HEK293T (cell line): Measurements from ENCODE around the gene AMOTL2.

Experiments used
- CTCF ChIA-PET: fragments of 350-600 bp; formaldehyde crosslinking; extraction: SDS; loops from one replicate; lab custom pipeline; 2021; ENCODE audit warnings: antibody characterized with exemption, inconsistent platforms; lab: Yijun Ruan, JAX
- POLR2A ChIA-PET: fragments of 350-600 bp; formaldehyde crosslinking; extraction: SDS; loops from one replicate; lab custom pipeline; 2020; ENCODE audit warnings: antibody characterized with exemption, inconsistent platforms; lab: Yijun Ruan, JAX
- DNase-seq: peaks from one replicate; pipeline ENCODE4 v3.0.0; 2012; ENCODE audit warnings: mixed read lengths; ENCODE audit errors: extremely low spot score
- ARNT ChIP-seq: fragments of 450-650 bp; IDR thresholded peaks from 2 replicates; pipeline ENCODE4 v1.6.1; 2017; ENCODE audit warnings: mild to moderate bottlenecking
- BHLHE40 ChIP-seq: fragments of 450-650 bp; IDR thresholded peaks from 2 replicates; pipeline ENCODE4 v1.6.1; 2016; ENCODE audit warnings: mild to moderate bottlenecking, moderate library complexity, borderline replicate concordance
- CTBP1 ChIP-seq: fragments of 450-650 bp; IDR thresholded peaks from 2 replicates; pipeline ENCODE4 v1.6.1; 2016; ENCODE audit warnings: borderline replicate concordance
- ELF4 ChIP-seq: fragments of 450-650 bp; IDR thresholded peaks from 2 replicates; pipeline ENCODE4 v1.6.1; 2017; ENCODE audit warnings: antibody characterized with exemption
- FOXA1 ChIP-seq: fragments of 450-650 bp; IDR thresholded peaks from 2 replicates; pipeline ENCODE4 v1.6.1; 2016; ENCODE audit warnings: mild to moderate bottlenecking
- FOXK2 ChIP-seq: fragments of 450-650 bp; IDR thresholded peaks from 2 replicates; pipeline ENCODE4 v1.6.1; 2016; ENCODE audit warnings: mild to moderate bottlenecking
- FOXM1 ChIP-seq: fragments of 450-650 bp; IDR thresholded peaks from 2 replicates; pipeline ENCODE4 v1.6.1; 2017; ENCODE audit warnings: mild to moderate bottlenecking, borderline replicate concordance
- HDGF ChIP-seq: fragments of 450-650 bp; IDR thresholded peaks from 2 replicates; pipeline ENCODE4 v1.6.1; 2017; ENCODE audit warnings: antibody characterized with exemption, borderline replicate concordance
- L3MBTL2 ChIP-seq: fragments of 450-650 bp; conservative IDR thresholded peaks from 2 replicates; pipeline ENCODE4 v1.6.1; 2016; ENCODE audit warnings: mild to moderate bottlenecking
- LEF1 ChIP-seq: fragments of 450-650 bp; IDR thresholded peaks from 2 replicates; pipeline ENCODE4 v1.6.1; 2017; ENCODE audit warnings: mild to moderate bottlenecking, borderline replicate concordance
- NFRKB ChIP-seq: fragments of 450-650 bp; IDR thresholded peaks from 2 replicates; pipeline ENCODE4 v1.6.1; 2016; ENCODE audit warnings: mild to moderate bottlenecking, moderate library complexity
- SP1 ChIP-seq: fragments of 450-650 bp; IDR thresholded peaks from 2 replicates; pipeline ENCODE4 v1.6.1; 2017
- SUZ12 ChIP-seq: fragments of 450-650 bp; IDR thresholded peaks from 2 replicates; pipeline ENCODE4 v1.6.1; 2016; ENCODE audit warnings: mild to moderate bottlenecking
- TARDBP ChIP-seq: fragments of 450-650 bp; IDR thresholded peaks from 2 replicates; pipeline ENCODE4 v1.6.1; 2016
- ZNF384 ChIP-seq: fragments of 450-650 bp; IDR thresholded peaks from 2 replicates; pipeline ENCODE4 v1.6.1; 2016
- TF ChIP-seq, protein P1 (sequence below): fragments of 450-650 bp; IDR thresholded peaks from 2 replicates; pipeline ENCODE4 v1.6.1; 2016

The AMOTL2 gene

DNA sequence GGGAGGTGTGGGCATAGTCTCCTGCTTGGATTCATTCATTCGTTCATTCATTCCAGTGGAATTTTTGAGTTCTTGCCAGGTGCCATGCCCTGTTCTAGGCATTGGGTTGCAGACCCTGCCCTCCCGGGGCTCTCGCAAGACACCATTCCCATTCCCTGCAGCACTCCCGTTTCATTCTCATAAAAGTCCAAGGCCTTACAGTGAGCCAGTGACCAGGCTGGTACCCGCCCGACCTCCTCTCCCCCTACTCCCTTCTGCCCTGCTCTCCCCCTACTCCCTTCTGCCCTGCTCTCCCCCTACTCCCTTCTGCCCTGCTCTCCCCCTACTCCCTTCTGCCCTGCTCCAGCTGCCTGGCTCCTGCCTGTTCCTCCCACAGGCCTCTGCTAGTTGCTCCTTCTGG, 41.9 kb downstream of the AMOTL2 start:
- TF ChIP-seq LEF1: no peak
- ChIA-PET POLR2A (no interaction called here), CTCF (interaction anchor here (1.0 to 1.3 kb wide), 2 partner anchors 8 to 23 kb away, joined by 3 to 4 read pairs; no protein-coding TSS in a partner anchor)
- no peak for DNase-seq

DNA sequence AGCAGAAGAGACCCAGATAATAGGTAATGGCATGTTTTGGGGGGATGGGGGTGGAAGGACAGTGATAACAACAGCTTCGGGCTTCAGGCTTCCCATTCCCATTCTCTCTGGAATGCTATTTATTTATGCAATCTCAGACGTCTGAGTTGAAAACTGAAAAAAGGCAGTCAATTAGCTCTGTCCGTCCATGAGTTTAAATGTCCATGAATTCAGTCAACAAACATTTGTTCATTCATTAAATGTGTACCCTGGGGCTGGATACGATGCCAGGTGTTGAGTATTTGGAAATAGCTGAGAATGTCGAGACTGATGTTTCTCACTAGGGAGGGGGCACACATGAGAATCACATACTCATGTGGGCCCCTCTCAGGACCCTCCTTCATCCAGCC, 42.4 kb downstream of the AMOTL2 start:
- no peak for DNase-seq
- ChIA-PET POLR2A (no interaction called here), CTCF (interaction anchor here (1.0 to 1.3 kb wide), 2 partner anchors 9 to 23 kb away, joined by 3 to 4 read pairs; no protein-coding TSS in a partner anchor)
- no peak for TF ChIP-seq TARDBP
- TF ChIP-seq ELF4: no peak
- TF ChIP-seq, protein P1, sequence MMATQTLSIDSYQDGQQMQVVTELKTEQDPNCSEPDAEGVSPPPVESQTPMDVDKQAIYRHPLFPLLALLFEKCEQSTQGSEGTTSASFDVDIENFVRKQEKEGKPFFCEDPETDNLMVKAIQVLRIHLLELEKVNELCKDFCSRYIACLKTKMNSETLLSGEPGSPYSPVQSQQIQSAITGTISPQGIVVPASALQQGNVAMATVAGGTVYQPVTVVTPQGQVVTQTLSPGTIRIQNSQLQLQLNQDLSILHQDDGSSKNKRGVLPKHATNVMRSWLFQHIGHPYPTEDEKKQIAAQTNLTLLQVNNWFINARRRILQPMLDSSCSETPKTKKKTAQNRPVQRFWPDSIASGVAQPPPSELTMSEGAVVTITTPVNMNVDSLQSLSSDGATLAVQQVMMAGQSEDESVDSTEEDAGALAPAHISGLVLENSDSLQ: no peak
- no peak for TF ChIP-seq NFRKB
- TF ChIP-seq FOXA1: no peak
- no peak for TF ChIP-seq FOXK2
- no peak for TF ChIP-seq LEF1
- TF ChIP-seq SP1: no peak
- no peak for TF ChIP-seq ARNT
- TF ChIP-seq SUZ12: no peak
- no peak for TF ChIP-seq CTBP1
- no peak for TF ChIP-seq FOXM1
- TF ChIP-seq BHLHE40: no peak

DNA sequence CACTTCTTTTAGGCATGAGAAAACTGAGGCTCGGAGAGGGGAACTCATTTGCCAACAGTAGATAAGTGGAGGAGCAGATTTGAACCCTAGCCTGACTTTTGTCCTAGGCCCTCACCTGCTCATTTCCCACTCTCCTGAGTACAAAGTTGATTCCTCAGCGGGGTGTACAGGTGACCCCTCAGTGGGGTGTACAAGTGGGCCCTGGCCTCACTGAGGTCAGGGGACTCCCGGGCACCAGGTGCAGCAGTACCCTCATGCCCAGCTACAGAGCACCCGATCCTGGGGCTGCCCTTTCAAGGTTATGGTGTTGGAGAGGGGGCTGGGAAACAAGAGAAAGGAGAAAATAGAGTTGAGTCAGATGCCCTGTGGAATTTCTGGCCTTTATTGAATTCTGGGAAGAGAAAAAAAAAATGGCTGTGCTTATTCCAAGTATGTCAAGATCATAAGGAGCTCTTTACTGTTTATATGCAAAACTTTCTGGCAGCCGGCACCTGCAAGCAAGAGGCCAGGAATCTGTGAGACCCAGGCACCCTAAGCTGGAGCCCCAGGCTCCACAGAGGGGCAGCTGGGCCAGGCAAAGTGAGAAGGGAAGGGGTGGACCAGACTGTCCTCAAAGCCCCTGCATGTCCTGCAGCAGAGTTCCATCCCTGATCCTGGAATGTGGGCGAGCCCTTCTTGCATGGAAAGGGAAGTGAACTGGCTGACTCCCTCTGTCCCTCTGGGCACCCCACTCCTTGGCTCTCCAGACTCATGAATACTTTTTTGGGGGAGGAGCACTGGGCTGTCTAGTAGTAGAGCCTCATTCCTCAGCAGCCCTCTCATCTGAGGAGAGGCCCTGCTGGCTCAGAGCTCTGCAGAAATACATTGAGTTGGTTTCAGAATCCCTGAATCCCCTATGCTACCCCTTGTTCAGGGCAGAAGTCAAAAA, 43.1 kb downstream of the AMOTL2 start:
- ChIA-PET CTCF (interaction anchor here (1.0 to 1.3 kb wide), 2 partner anchors 10 to 22 kb away, joined by 3 to 4 read pairs; no protein-coding TSS in a partner anchor), POLR2A (no interaction called here)
- no peak for DNase-seq

DNA sequence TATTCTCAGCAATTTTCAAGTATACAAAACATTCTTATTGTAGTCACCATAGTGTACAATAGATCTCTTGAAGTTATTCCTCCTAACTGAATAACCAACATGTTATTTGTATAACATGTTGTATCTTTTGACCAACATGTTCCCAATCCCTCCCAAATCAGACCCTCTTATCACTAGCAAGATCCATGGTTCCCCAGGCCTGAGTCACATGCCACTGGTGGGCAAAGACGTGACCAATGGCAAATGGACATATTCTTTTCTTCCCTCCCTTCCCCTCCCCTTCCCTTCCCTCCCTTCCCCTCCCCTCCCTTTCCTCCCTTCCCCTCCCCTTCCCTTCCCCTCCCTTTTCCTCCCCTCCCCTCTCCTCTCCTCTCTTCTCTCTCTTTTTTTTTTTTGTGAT, 45.4 kb downstream of the AMOTL2 start:
- no peak for TF ChIP-seq TARDBP
- no peak for TF ChIP-seq CTBP1
- DNase-seq: no peak
- CTCF ChIA-PET: no interaction called here
- POLR2A ChIA-PET: interaction anchor here (0.7 kb wide), 1 partner anchor 52 kb away, joined by 3 read pairs; no protein-coding TSS in a partner anchor

More for the DNA sequence above, 43.1 kb downstream of the AMOTL2 start:
- no peak for TF ChIP-seq FOXM1

DNA sequence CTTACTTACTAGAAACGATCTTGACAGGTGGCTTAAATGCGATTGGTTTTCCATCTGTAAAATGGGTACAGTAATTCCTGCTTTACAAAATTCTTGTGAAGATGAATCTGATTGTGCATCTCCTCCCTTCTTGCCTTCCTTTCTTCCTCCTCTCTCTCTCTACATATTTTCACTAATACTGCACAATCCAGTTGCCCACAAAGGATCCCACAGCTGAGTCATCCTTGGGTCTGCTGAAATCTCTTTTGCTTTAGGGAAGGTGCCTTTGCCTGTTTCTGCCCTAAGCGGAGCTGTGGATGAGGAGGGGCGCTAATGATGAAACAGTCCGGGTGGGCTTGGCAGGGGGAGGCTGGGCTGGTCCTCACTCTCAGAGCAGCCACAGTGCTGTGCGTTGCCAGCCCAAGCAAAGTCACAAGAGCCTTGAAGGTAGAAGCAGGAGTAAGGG, 46.1 kb downstream of the AMOTL2 start:
- TF ChIP-seq LEF1 (no peak), ELF4 (no peak), TARDBP (no peak), HDGF (no peak), FOXK2 (no peak), CTBP1 (no peak)
- TF ChIP-seq, protein P1: no peak
- DNase-seq: no peak
- ChIA-PET CTCF (no interaction called here), POLR2A (interaction anchor here (0.7 kb wide), 1 partner anchor 53 kb away, joined by 3 read pairs; no protein-coding TSS in a partner anchor)

DNA sequence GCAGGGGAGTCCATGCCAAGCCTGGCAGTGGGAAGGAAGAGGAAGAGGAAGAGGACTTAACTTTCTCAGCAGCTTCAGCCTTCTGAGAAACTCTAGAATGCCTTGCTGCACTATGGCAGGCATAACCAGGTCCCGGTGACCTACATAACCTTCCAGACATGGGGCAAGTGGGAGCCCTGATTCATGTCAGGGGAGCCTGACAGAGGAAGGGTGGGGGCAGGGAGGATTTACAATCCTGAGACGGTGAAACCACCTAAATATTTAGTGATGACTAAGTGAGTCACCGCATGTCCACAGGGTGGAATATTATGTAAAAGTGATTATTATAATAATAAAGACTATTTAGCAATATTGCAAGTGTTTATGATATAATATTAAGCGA, 46.7 kb downstream of the AMOTL2 start:
- ChIA-PET POLR2A (no interaction called here), CTCF (no interaction called here)
- no peak for TF ChIP-seq LEF1
- no peak for TF ChIP-seq BHLHE40
- no peak for TF ChIP-seq NFRKB
- no peak for TF ChIP-seq FOXA1
- TF ChIP-seq SUZ12: no peak
- TF ChIP-seq FOXK2: no peak
- no peak for TF ChIP-seq HDGF
- no peak for TF ChIP-seq SP1
- no peak for TF ChIP-seq ELF4
- TF ChIP-seq CTBP1: no peak
- TF ChIP-seq FOXM1: no peak
- TF ChIP-seq TARDBP: no peak
- TF ChIP-seq, protein P1: no peak
- no peak for TF ChIP-seq ZNF384
- TF ChIP-seq L3MBTL2: no peak
- TF ChIP-seq ARNT: no peak
- no peak for DNase-seq
